Right lobe of liver (tissue), 6 donors: ENCODE measurements around the gene ARMH3. TPM values are rescaled to one million over a fixed set of nuclear protein-coding genes. Genes with fewer than 3 reads are reported as not detected.

Experiments
- ATAC-seq, 4 donors: fragments of 200-7000 bp; cut with Tn5 transposase; one replicate each; pipeline ENCODE4 v1.9.1; 2020; ENCODE audit warnings: mild to moderate bottlenecking in 4 of 4, moderate library complexity in 4 of 4
- DNase-seq, 3 donors: peaks; one replicate each; pipeline ENCODE4 v3.0.0-alpha.2; 2020
- H3K27ac ChIP-seq, 3 donors: fragments of 200-600 bp; one replicate each; pipeline ENCODE4 v1.8.0; 2022
- H3K27me3 ChIP-seq, 2 donors: fragments of 200-600 bp; one replicate each; pipeline ENCODE4 v1.8.0; 2022
- H3K36me3 ChIP-seq, 4 donors: fragments of 200-600 bp; sonication (generic) in 1 of 4; one replicate each; pipeline versions ENCODE4 v1.5.1 to v1.8.0; 2017 to 2022; ENCODE audit warnings: control low read depth in 1 of 4
- H3K4me1 ChIP-seq, 4 donors: fragments of 200-600 bp; sonication (generic) in 1 of 4; one replicate each; pipeline versions ENCODE4 v1.5.1 to v1.8.0; 2017 to 2022; ENCODE audit warnings: control low read depth in 1 of 4
- H3K4me3 ChIP-seq, 3 donors: fragments of 200-600 bp; one replicate each; pipeline ENCODE4 v1.8.0; 2022
- H3K9me3 ChIP-seq, 4 donors: fragments of 200-600 bp; sonication (generic) in 1 of 4; one replicate each; pipeline versions ENCODE4 v1.5.1 to v1.8.0; 2017 to 2022; ENCODE audit warnings: control low read depth in 1 of 4
- POLR2A ChIP-seq: fragments of 450-650 bp; IDR thresholded peaks from one replicate; pipeline ENCODE4 v1.6.1; 2017; ENCODE audit warnings: antibody characterized with exemption, mild to moderate bottlenecking
- WGBS: methylation state at CpG from one replicate; pipeline ENCODE4 v1.1.6; 2018; ENCODE audit warnings: low coverage, low lambda C conversion rate; ENCODE audit not compliant: insufficient coverage; ENCODE audit errors: missing lambda C conversion rate; 5-methylcytosine and 5-hydroxymethylcytosine counted together
- intact Hi-C, 2 donors: fragments of 100-400 bp; cut with DNase I; formaldehyde crosslinking; loops; one replicate each; pipeline versions ENCODE4 v1.11.2 to v1.14.1; 2022
- total RNA-seq, 6 experiments: library from RNA; depleted of rRNA in 2 of 6; stranded (reverse); fragments of >200 nt in 2 of 6; fragmentation: NEBNext Ultra II Directional in 3 of 6; extraction: Animal tissue kit (Norgen Biotek cat#: 25700) in 3 of 6; gene quantifications; one replicate each; pipeline versions ENCODE4 v1.1.0 to v1.2.4, GENCODE V29; 2016 to 2023
- TF ChIP-seq, protein P1 (sequence below), 4 donors: fragments of 200-600 bp in 3 of 4; fragments of 450-650 bp in 1 of 4; IDR thresholded peaks; one replicate each; pipeline versions ENCODE4 v1.5.1 to v1.8.0; 2016 to 2022; ENCODE audit warnings: antibody characterized with exemption in 4 of 4, mild to moderate bottlenecking in 2 of 4
- donor health status: DM: no; HTN: yes; CAD: no.
- donor health status: DM: no; HTN: no; CAD: no.
- donor health status: DM: no; HTN: no; CAD: no.
- donor health status: DM: no; HTN: yes; CAD: no.
- donor health status: DM: no; HTN: yes; CAD: no.

The ARMH3 gene
- total RNA-seq, 6 experiments from 2014 or later: 8.5 to 13.4 (median 11.6) TPM

DNA sequence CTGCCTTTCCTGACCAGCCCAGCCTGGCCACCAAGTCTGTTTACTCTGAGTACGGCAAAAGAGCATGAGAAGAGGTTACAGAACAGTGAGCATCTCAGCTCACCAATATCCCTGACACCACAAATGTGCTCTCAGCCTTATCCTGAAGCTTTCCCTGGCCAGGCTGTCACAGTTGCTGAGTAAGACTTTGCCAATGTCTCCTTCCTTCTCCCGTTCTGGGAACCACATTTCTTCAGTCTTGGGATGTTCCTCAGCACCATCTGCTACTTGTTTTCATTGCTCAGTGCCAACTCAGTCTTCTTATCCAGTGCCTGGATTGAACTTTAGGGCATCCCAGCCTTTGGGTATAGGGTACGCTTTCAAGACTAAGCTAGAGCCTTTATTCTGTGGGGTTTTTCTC, 205.2 kb downstream of the ARMH3 start:
- peaks cover 0 to 5% (median 0%) of the 10 kb centered on the region in 4 donors for H3K36me3 ChIP-seq
- intact Hi-C loops: no loop called here
- TF ChIP-seq, protein P1, sequence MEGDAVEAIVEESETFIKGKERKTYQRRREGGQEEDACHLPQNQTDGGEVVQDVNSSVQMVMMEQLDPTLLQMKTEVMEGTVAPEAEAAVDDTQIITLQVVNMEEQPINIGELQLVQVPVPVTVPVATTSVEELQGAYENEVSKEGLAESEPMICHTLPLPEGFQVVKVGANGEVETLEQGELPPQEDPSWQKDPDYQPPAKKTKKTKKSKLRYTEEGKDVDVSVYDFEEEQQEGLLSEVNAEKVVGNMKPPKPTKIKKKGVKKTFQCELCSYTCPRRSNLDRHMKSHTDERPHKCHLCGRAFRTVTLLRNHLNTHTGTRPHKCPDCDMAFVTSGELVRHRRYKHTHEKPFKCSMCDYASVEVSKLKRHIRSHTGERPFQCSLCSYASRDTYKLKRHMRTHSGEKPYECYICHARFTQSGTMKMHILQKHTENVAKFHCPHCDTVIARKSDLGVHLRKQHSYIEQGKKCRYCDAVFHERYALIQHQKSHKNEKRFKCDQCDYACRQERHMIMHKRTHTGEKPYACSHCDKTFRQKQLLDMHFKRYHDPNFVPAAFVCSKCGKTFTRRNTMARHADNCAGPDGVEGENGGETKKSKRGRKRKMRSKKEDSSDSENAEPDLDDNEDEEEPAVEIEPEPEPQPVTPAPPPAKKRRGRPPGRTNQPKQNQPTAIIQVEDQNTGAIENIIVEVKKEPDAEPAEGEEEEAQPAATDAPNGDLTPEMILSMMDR (IDR thresholded peaks at IDR 0.05): no peak
- TF ChIP-seq POLR2A: no peak
- H3K4me3 ChIP-seq: no peak overlapping the region
- DNase-seq (no peak), ATAC-seq (no peak)
- H3K9me3 ChIP-seq: no peaks in the 10 kb centered on the region
- H3K27me3 ChIP-seq: no peaks in the 10 kb centered on the region
- 83% methylated on average over 3 of the region's 3 CpGs for WGBS
- H3K4me1 ChIP-seq: no peaks in the 10 kb centered on the region
- H3K27ac ChIP-seq: no peak overlapping the region

DNA sequence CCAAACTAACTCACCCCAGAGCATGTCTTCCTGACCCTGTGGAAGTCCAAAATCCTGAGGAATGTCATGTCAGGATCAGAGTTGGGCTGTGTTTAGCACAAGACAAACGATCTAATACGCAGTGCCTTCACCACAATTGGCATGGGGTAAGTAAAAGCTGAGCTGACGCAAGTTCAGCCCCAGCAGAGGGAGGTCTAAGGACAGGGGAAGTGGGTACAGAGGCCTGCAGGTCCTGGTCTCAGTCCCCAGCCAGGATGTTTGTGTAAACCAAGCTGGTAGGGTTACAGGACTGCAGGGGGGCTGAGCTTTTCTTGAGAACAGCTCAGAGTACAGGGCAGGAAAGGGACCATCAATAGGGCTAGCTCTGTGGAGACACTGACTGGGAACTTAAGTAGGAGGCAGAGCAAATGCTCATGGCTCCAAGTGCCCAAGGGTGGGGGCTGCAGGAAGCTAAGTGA, 207.1 kb downstream of the ARMH3 start:
- peaks cover 0 to 5% (median 0%) of the 10 kb centered on the region in 4 donors for H3K36me3 ChIP-seq
- no peaks in the 10 kb centered on the region for H3K4me1 ChIP-seq
- TF ChIP-seq POLR2A: no peak
- TF ChIP-seq, protein P1 (IDR thresholded peaks at IDR 0.05): no peak
- no peak overlapping the region for H3K27ac ChIP-seq
- ATAC-seq (peak in 3 of 4 donors; percentile 43 to 54 (median 49)), DNase-seq (no peak)
- H3K4me3 ChIP-seq: no peak overlapping the region
- intact Hi-C loops: loop anchor here (5.0 to 10.0 kb wide), 2 partner anchors 128 to 226 kb away; no protein-coding TSS in a partner anchor
- no peaks in the 10 kb centered on the region for H3K27me3 ChIP-seq
- H3K9me3 ChIP-seq: no peaks in the 10 kb centered on the region
- 68% methylated on average over 3 of the region's 3 CpGs for WGBS

DNA sequence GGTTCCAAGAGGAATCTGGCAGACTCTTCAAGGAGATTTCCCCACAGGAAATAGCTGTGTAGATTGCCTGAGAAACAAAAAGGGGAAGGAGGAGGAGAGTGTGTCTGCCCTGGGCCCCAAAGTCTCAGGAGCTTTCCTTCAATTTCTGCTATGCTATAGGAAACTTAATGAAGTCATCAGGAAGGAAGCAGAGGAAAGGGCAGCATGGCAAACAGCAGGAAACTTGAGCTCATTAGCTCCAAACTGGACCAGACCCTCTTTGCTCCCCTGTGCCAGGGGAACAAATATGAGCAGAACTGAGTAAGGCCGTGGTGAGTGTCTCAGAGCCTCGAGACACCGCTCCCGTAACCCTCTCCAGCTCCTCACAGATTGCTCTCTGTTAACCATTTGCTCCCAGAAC, 207.6 kb downstream of the ARMH3 start:
- no peak for TF ChIP-seq POLR2A
- TF ChIP-seq, protein P1 (IDR thresholded peaks at IDR 0.05): no peak
- intact Hi-C loops: loop anchor here (5.0 to 10.0 kb wide), 2 partner anchors 129 to 226 kb away; no protein-coding TSS in a partner anchor
- Histone ChIP-seq H3K4me1 (no peaks in the 10 kb centered on the region), H3K36me3 (peaks cover 0 to 5% (median 0%) of the 10 kb centered on the region in 4 donors), H3K27ac (no peak overlapping the region), H3K27me3 (no peaks in the 10 kb centered on the region), H3K9me3 (no peaks in the 10 kb centered on the region), H3K4me3 (no peak overlapping the region)
- WGBS: 33% methylated on average over 4 of the region's 4 CpGs
- ATAC-seq (peak; percentile 6 to 34 (median 20)), DNase-seq (no peak)

- no peak for DNase-seq
- Histone ChIP-seq H3K9me3 (no peaks in the 10 kb centered on the region), H3K36me3 (peaks cover 0 to 5% (median 0%) of the 10 kb centered on the region in 4 donors), H3K4me3 (no peak overlapping the region), H3K27me3 (no peaks in the 10 kb centered on the region), H3K27ac (no peak overlapping the region), H3K4me1 (peaks cover 0 to 4% (median under 1%) of the 10 kb centered on the region in 4 donors)
- intact Hi-C loops: loop anchor here (5.0 to 10.0 kb wide), 2 partner anchors 131 to 229 kb away; no protein-coding TSS in a partner anchor
- no peak for TF ChIP-seq POLR2A
- TF ChIP-seq, protein P1 (IDR thresholded peaks at IDR 0.05): no peak
- WGBS: 90% methylated on average over 2 of the region's 3 CpGs
- ATAC-seq: no peak
These were observed 210.1 kb downstream of the ARMH3 start for GRCh38 chr10:101845893-101846292.
